NB4 (cell line): Measurements from ENCODE around the gene IL11.

ENCODE experiments used
- DNase-seq: peaks from one replicate; pipeline ENCODE4 v3.0.0; 2010; ENCODE audit warnings: low read depth
- H3K4me3 ChIP-seq: one replicate; pipeline ENCODE4 v1.5.1; 2011; ENCODE audit warnings: mild to moderate bottlenecking, low read depth, low read length, moderate library complexity
- CTCF ChIP-seq: IDR thresholded peaks from one replicate; pipeline ENCODE4 v1.5.1; 2012; ENCODE audit warnings: low read depth, low read length
- MAX ChIP-seq: IDR thresholded peaks from 2 replicates; pipeline ENCODE4 v1.6.1; 2011; ENCODE audit warnings: low read depth, low read length
- MYC ChIP-seq: IDR thresholded peaks from 2 replicates; pipeline ENCODE4 v1.6.1; 2011; ENCODE audit warnings: low read depth, low read length
- POLR2A ChIP-seq: IDR thresholded peaks from 2 replicates; pipeline ENCODE4 v1.6.1; 2011; ENCODE audit warnings: mild to moderate bottlenecking; ENCODE audit not compliant: insufficient read length; ENCODE audit errors: extremely low read depth

Gene IL11

GRCh38 chr19:55350620-55351315, 19.5 kb downstream of the IL11 start:
- DNase-seq = no peak
- TF ChIP-seq MYC (no peak), POLR2A (no peak), MAX (no peak)
- H3K4me3 ChIP-seq = no peak overlapping the region

GRCh38 chr19:55348317-55349034, 21.8 kb downstream of the IL11 start:
- no peak for DNase-seq
- TF ChIP-seq CTCF (no peak), POLR2A (no peak), MAX (no peak), MYC (no peak)
- H3K4me3 ChIP-seq = no peak overlapping the region

GRCh38 chr19:55347442-55348009, 22.7 kb downstream of the IL11 start:
- DNase-seq = no peak
- TF ChIP-seq MAX (no peak), CTCF (no peak), POLR2A (no peak), MYC (no peak)
- H3K4me3 ChIP-seq = no peak overlapping the region

GRCh38 chr19:55346725-55347441, 23.4 kb downstream of the IL11 start:
- no peak overlapping the region for H3K4me3 ChIP-seq
- no peak for TF ChIP-seq MYC
- TF ChIP-seq CTCF = no peak
- TF ChIP-seq MAX = no peak
- no peak for TF ChIP-seq POLR2A

GRCh38 chr19:55345818-55346724, 24.2 kb downstream of the IL11 start:
- no peak for TF ChIP-seq MAX
- TF ChIP-seq MYC = no peak
- TF ChIP-seq CTCF = no peak
- TF ChIP-seq POLR2A = no peak
- H3K4me3 ChIP-seq = no peak overlapping the region
- DNase-seq = no peak

More at GRCh38 chr19:55346725-55347441, 23.4 kb downstream of the IL11 start:
- no peak for DNase-seq
